Stimulated activated CD4-positive, alpha-beta T cell treated with anti-CD3 and anti-CD28 coated beads, Interleukin-4, amount 100 ng/mL, for 24 hours (primary cell): ENCODE measurements around the gene SLFN5.
"Not testable (repeated sequence)": the region's sequence is repeated elsewhere in the genome, so short reads cannot be mapped to it uniquely, and the experiment has no call there.

ENCODE experiments used
- DNase-seq: peaks from one replicate; pipeline ENCODE4 v3.0.0-alpha.2; 2020

SLFN5 gene

GRCh38 chr17:35243561-35244340, 879 bp downstream of the SLFN5 start:
- peak; percentile 67 for DNase-seq

- DNase-seq: peak; percentile 93
Observed at GRCh38 chr17:35244341-35245195, 1.7 kb downstream of the SLFN5 start.

GRCh38 chr17:35245196-35245486, 2.3 kb downstream of the SLFN5 start:
- peak; percentile 54 for DNase-seq

GRCh38 chr17:35252651-35253050, 9.8 kb downstream of the SLFN5 start:
- no peak for DNase-seq

- DNase-seq: no peak
Observed at GRCh38 chr17:35254107-35254773, 11.4 kb downstream of the SLFN5 start.

- no peak for DNase-seq
Observed at GRCh38 chr17:35255316-35255715, 12.4 kb downstream of the SLFN5 start.

- DNase-seq: no peak
Observed at GRCh38 chr17:35256629-35257028, 13.8 kb downstream of the SLFN5 start.

- no peak for DNase-seq
Observed at GRCh38 chr17:35257208-35257659, 14.4 kb downstream of the SLFN5 start.

- no peak for DNase-seq
Observed at GRCh38 chr17:35259001-35259400, 16.1 kb downstream of the SLFN5 start.

- no peak for DNase-seq
Observed at GRCh38 chr17:35265071-35265470, 22.2 kb downstream of the SLFN5 start.

- DNase-seq: no peak
Observed at GRCh38 chr17:35265566-35266141, 22.8 kb downstream of the SLFN5 start.

GRCh38 chr17:35274167-35275066, 31.5 kb downstream of the SLFN5 start:
- DNase-seq: not testable (repeated sequence)

- DNase-seq: not testable (repeated sequence)
Observed at GRCh38 chr17:35278454-35278853, 35.6 kb downstream of the SLFN5 start.

GRCh38 chr17:35278876-35279275, 36.0 kb downstream of the SLFN5 start:
- DNase-seq: not testable (repeated sequence)

GRCh38 chr17:35283767-35284166, 40.9 kb downstream of the SLFN5 start:
- no peak for DNase-seq

- DNase-seq: no peak
Observed at GRCh38 chr17:35284955-35285354, 42.1 kb downstream of the SLFN5 start.

GRCh38 chr17:35286120-35286781, 43.4 kb downstream of the SLFN5 start:
- peak; percentile 12 for DNase-seq

- no peak for DNase-seq
Observed at GRCh38 chr17:35287286-35287811, 44.5 kb downstream of the SLFN5 start.

GRCh38 chr17:35289222-35289621, 46.4 kb downstream of the SLFN5 start:
- DNase-seq: no peak

GRCh38 chr17:35291802-35292201, 48.9 kb downstream of the SLFN5 start:
- DNase-seq: no peak

GRCh38 chr17:35293151-35293847, 50.4 kb downstream of the SLFN5 start:
- DNase-seq: no peak
